CD4-positive, alpha-beta T cell treated with Interleukin-1 beta for 1 hour (primary cell): ENCODE results near the gene SLC7A1.

ENCODE experiments used
- DNase-seq, 2 donors: peaks; one replicate each; pipeline ENCODE4 v3.0.0-alpha.2; 2020 to 2022

SLC7A1 gene

DNA sequence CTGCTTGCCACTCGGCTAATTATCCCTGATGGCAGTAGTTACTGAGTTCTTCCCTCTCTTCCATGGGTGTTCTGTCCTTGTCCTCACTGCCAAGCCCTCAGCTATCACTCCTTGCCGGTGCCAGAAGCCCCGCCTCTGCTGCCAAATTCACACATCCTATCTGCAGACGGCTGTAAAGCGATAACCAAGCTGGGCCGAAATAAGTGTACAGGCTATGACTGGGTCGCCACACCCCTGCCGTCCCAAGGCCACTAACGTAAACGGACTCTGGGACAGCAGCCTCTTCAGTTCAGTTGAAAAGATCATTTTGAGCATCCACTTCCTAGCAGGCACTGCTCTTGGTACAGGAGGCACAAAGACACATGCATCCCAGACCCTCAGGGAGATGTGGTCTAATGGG, 13.3 kb downstream of the SLC7A1 start:
- no peak for DNase-seq

DNA sequence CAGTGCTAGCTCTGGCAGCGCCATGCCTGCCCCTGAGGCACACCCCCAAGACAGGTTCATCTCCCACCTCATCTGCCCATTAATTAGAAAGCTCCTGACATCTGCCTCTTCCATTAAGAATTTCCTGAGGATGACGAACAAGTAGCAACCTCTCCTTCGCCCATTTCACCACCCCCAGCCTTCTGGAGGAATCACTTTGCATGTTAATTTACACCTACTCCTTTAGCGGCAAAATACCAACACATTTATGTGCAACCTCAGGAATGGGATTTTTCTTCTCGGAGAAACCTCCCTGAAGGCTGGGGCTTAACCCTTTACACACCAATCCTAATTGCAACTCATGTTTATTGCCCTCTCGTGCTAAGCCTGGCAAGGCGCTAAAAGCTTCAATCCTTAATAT, 13.8 kb downstream of the SLC7A1 start:
- DNase-seq = no peak

- DNase-seq = no peak
Measured at GRCh38 chr13:29579094-29579493, 16.4 kb downstream of the SLC7A1 start.

DNA sequence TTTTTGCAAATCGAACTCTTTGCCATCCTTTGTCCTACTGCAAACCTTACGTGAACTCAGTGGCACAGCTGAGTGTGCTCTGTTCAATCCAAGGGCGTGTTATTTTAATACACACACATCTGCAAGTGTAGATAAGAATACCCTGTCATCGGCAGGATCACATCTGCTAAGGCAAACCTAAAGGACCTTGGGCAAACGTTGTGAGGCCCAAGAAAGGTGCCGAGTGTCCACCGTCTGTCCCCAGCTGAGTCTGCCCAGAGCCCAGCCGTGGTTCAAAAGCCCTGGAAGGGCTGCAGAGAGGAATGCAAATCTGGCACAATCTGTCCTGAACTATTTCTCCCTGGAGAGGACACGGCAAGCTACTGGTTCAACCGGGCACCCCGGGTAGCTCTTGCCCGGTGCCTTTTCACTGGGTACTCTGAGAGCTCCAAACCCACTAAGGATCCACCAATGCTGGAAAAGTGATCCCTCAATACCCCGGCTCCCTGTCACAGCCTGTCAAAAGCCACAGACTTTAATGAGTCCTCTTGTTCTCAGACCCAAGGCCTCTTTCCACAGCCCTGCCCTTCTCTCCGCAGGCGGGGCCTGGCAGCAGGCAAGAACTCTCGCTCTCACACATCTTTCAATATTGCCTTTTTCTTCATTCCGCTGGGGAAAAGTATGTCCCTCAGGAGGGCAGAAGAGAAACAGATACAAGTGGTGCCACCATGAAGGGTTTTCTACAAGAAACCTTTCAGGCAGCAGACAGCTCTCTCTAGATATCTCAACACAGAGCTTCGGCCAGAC, 17.0 kb downstream of the SLC7A1 start:
- DNase-seq = no peak

GRCh38 chr13:29577136-29578051, 18.1 kb downstream of the SLC7A1 start:
- DNase-seq = no peak

DNA sequence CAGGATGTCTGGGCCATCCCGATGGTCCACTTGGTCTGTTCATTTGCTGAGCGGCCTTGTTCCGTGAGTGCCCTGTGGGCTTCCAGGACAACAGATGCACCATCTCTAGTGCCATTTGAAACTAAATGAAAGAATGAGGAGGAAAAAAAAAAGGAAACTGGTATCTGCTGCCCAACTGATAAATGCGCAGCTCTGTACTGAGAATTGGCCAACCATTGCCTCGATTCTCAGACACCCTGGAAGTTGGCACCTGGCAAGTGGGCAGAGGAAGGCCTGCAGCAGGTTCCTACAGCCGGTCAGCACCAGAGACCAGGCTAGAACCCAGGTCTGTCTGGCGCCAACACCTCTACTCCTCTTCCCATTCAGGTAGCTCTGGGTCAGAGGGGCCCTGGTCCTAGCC, 18.9 kb downstream of the SLC7A1 start:
- DNase-seq = no peak

DNA sequence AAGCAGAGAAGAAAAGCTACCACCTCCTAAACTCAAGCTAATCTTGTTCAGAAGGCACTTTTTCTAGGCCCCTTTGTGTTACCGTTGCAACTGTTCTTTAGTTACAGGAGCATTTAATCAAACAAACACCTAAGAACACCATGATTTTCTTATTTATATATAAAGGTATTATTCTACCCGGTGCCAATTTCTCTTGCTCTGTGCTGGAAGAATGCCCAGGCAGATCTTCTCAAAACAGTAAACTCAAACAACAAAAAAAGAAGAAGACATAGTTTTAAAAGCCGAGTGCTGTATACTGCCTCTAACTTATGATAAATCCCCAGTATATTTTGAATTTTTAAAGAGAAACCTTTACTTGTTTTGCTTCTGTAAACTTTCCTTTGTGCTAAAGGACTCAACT, 20.4 kb downstream of the SLC7A1 start:
- DNase-seq = no peak

- peak in 1 of 2 donors; percentile 22 for DNase-seq
Measured at GRCh38 chr13:29573190-29573589, 22.3 kb downstream of the SLC7A1 start.

- DNase-seq = no peak
Measured at GRCh38 chr13:29572575-29572974, 22.9 kb downstream of the SLC7A1 start.

- DNase-seq = no peak
Measured at GRCh38 chr13:29571876-29572570, 23.5 kb downstream of the SLC7A1 start.

GRCh38 chr13:29570051-29570654, 25.3 kb downstream of the SLC7A1 start:
- no peak for DNase-seq

GRCh38 chr13:29569253-29570050, 26.0 kb downstream of the SLC7A1 start:
- DNase-seq = no peak

GRCh38 chr13:29568731-29569130, 26.8 kb downstream of the SLC7A1 start:
- no peak for DNase-seq

- no peak for DNase-seq
Measured at GRCh38 chr13:29567411-29567810, 28.1 kb downstream of the SLC7A1 start.

DNA sequence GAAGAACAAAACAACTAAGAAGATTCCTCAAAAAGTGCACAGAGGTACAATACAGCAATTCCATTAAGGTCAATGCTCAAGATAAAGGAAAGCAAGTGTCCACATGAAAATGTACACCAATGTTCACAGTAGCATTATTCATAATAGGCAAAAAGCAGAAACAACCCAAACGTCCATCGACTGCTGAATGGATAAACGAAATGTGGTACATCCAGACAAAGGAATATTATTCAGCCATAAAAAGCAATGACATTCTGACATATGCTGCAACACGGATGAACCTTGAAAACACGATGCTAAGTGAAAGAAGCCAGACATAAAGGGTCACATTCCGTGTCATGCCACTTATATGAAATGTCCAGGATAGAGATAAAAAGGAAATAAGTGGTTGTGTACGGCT, 29.3 kb downstream of the SLC7A1 start:
- DNase-seq = no peak

- DNase-seq = no peak
Measured at GRCh38 chr13:29564818-29565217, 30.7 kb downstream of the SLC7A1 start.

DNA sequence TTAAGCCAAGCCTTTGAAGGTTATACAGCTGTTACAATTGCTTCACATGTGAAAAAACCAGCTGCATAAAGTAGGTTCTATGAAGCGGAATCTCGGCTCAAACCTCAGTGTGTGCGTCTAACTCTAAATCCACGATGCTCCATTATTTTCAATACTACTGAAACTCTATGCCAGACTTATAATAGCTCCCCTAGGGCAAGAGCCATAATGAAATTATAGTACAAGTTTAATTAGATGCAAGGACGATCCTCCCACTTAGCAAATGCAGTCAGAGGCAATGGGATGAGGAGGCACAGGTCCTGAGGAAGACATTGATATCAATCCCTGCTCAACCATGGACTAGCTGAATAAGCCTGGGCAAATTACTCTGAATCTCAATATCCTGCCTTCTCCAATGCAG, 31.1 kb downstream of the SLC7A1 start:
- no peak for DNase-seq

DNA sequence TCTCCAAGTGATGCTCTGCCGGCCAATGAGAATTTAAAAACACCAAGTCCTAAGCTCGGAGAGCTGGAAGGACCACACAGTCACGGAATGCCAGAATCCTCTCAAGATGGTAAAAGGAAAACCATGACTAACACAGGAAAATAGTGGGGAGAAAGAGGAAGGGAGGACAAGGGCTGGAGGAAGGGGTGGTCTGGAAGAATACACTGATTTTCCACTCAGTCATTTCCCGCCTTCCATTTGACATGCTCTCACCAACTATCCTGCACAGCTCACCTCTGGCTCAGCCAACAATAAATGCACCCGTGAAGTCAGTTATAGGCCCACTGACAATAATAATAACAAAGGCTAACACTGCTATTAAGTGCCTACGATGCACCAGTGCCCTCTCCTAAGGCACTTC, 31.5 kb downstream of the SLC7A1 start:
- no peak for DNase-seq

GRCh38 chr13:29562786-29563438, 32.6 kb downstream of the SLC7A1 start:
- DNase-seq = no peak

DNA sequence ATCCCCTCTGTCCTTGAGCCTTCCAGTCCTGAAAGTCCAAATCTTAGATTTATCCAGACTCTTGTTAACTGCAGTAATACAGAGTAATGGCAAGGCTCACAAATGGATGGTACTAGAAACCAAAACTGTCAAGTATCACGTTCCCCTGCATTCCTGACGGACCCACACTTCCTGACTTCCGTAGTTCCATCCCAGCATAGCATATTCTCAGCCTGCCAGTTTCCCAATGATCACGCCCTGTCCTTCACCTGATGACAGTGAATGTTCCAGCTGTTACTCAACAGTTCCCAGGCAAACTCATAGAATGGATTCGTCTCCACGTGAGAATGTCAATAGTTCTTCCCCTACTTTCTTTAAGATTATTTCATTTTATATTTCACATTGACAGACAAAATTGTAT, 33.6 kb downstream of the SLC7A1 start:
- DNase-seq = no peak

GRCh38 chr13:29556742-29557141, 38.7 kb downstream of the SLC7A1 start:
- DNase-seq = no peak

GRCh38 chr13:29551214-29551613, 44.3 kb downstream of the SLC7A1 start:
- no peak for DNase-seq
